ENCODE results near the gene FSIP1.

DNA sequence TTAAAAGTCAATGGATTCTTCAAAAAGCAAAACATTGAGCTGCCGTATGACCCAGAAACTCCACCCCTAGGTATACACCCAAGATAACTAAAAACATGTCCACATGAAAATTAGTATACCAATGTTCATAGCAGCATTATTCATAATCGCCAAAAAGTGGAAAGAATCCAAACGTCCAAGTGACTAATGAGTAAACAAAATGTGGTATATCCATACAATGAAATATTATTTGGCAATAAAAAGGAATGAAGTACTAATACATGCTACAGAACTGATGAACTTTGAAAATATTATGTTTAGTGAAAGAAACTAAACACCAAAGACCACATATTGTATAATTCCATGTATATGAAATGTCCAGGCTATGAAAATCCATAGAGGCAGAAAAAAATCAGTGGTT, 123.9 kb downstream of the FSIP1 start:
- TF ChIP-seq, protein P1, sequence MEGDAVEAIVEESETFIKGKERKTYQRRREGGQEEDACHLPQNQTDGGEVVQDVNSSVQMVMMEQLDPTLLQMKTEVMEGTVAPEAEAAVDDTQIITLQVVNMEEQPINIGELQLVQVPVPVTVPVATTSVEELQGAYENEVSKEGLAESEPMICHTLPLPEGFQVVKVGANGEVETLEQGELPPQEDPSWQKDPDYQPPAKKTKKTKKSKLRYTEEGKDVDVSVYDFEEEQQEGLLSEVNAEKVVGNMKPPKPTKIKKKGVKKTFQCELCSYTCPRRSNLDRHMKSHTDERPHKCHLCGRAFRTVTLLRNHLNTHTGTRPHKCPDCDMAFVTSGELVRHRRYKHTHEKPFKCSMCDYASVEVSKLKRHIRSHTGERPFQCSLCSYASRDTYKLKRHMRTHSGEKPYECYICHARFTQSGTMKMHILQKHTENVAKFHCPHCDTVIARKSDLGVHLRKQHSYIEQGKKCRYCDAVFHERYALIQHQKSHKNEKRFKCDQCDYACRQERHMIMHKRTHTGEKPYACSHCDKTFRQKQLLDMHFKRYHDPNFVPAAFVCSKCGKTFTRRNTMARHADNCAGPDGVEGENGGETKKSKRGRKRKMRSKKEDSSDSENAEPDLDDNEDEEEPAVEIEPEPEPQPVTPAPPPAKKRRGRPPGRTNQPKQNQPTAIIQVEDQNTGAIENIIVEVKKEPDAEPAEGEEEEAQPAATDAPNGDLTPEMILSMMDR (conservative IDR thresholded peaks at IDR 0.05 in 1 of 2, IDR thresholded peaks at IDR 0.05 in 1 of 2; ENCODE audit: extremely low read depth in 1 of 2, insufficient read depth in 1 of 2, low read depth in 1 of 2, low read length in 2 of 2): no peak
- TF ChIP-seq EZH2 (IDR thresholded peaks at IDR 0.05; ENCODE audit: borderline replicate concordance, low read length): no peak

All from mammary epithelial cell (primary cell).